K562 treated with DMSO at 1 percent for 12 hours (cell line): Measurements from ENCODE around the gene SAMD15. TPM values are rescaled to one million over a fixed set of nuclear protein-coding genes. Genes with fewer than 3 reads are reported as not detected.

Experiments
- total RNA-seq: library from RNA; unstranded; fragments of 300-600 nt; gene quantifications from 2 replicates; pipeline ENCODE4 v1.2.3, GENCODE V29; 2022; ENCODE audit not compliant: insufficient read depth

SAMD15 gene
- total RNA-seq = 0.48 TPM in 1 of 2 replicates, not detected in the other

GRCh38 chr14:77376771-77377501 is at the start of gene SAMD15, which contains the start of gene TMED8:
TSS of gene SAMD15 (plus strand) at chr14:77377379. CDS start at chr14:77377419, 40 bp downstream.
TSS of gene TMED8 (minus strand) at chr14:77377094. CDS start at chr14:77377053, 41 bp downstream.

DNA sequence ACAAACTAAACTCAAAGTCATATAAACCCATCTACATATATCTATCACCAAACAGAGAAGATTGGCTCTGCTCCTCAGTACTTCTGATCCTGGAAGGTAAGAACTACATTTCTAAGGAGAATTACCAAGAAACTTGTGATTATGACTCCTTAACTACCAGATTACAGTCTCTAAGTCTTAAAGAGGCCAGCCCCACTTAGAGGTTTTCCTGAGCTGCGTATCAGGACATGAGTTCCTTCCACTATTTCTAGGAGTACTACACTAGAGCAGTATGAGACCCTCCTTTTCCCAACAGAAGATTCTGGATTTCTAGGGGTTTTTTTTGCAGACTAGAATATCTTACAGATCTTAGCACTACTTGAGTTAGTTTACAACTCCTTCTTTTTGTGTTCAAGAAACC is 46.2 kb downstream of the SAMD15 start, which contains the start of gene NOXRED1:
Gene NOXRED1, minus strand, starts transcription at position 101 of the 400 bp plus-strand sequence. CDS start 634 bp downstream, outside the sequence.

Other genes with a start within 250 kb of the SAMD15 start
- gene ZDHHC22, start 235.6 kb upstream of the SAMD15 start, total RNA-seq = not detected in 2 replicates
- gene TMEM63C, start 195.6 kb upstream of the SAMD15 start, total RNA-seq = not detected in 2 replicates
- not detected in 2 replicates for gene NGB, start 106.2 kb upstream of the SAMD15 start, total RNA-seq
- gene POMT2, start 56.5 kb upstream of the SAMD15 start, total RNA-seq = 4.8 and 6.9 TPM in 2 replicates
- 25.9 and 37.0 TPM in 2 replicates for gene GSTZ1, start 56.3 kb upstream of the SAMD15 start, total RNA-seq
- gene TMED8, start 285 bp upstream of the SAMD15 start, total RNA-seq = 2.0 and 8.6 TPM in 2 replicates
- gene NOXRED1, start 46.1 kb downstream of the SAMD15 start, total RNA-seq = not detected in 2 replicates
- 8.8 and 15.1 TPM in 2 replicates for gene VIPAS39, start 80.2 kb downstream of the SAMD15 start, total RNA-seq
- gene AHSA1, start 80.7 kb downstream of the SAMD15 start, total RNA-seq = 99.4 and 106 TPM in 2 replicates
- not detected in 2 replicates for gene ISM2, start 121.4 kb downstream of the SAMD15 start, total RNA-seq
- gene SPTLC2, start 239.3 kb downstream of the SAMD15 start, total RNA-seq = 5.9 and 15.5 TPM in 2 replicates